ENCODE results near the gene MIDN.

MIDN gene

GRCh38 chr19:1227304-1228054 lies 20.9 kb upstream of the MIDN start:
- no peak for DNase-seq (ENCODE audit: low spot score)
- TF ChIP-seq CTCF (IDR thresholded peaks at IDR 0.05; ENCODE audit: extremely low read depth, missing control alignments): no peak

GRCh38 chr19:1228161-1228957 lies 20.0 kb upstream of the MIDN start:
- no peak for DNase-seq (ENCODE audit: low spot score)
- TF ChIP-seq CTCF (IDR thresholded peaks at IDR 0.05; ENCODE audit: extremely low read depth, missing control alignments): no peak

GRCh38 chr19:1229056-1229923 lies 19.1 kb upstream of the MIDN start:
- no peak for DNase-seq (ENCODE audit: low spot score)

GRCh38 chr19:1229924-1230782 lies 18.2 kb upstream of the MIDN start:
- no peak for TF ChIP-seq CTCF (IDR thresholded peaks at IDR 0.05; ENCODE audit: extremely low read depth, missing control alignments)
- no peak for DNase-seq (ENCODE audit: low spot score)

More at GRCh38 chr19:1229056-1229923, 19.1 kb upstream of the MIDN start:
- TF ChIP-seq CTCF (IDR thresholded peaks at IDR 0.05; ENCODE audit: extremely low read depth, missing control alignments): no peak

GRCh38 chr19:1230783-1231489 lies 17.4 kb upstream of the MIDN start:
- DNase-seq (ENCODE audit: low spot score): no peak
- no peak for TF ChIP-seq CTCF (IDR thresholded peaks at IDR 0.05; ENCODE audit: extremely low read depth, missing control alignments)
